ENCODE measurements around the gene TGM3. TPM values are rescaled to one million over a fixed set of nuclear protein-coding genes. Genes with fewer than 3 reads are reported as not detected.

TGM3 gene
- total RNA-seq, 1 experiment from 2014 or later, result 0.11 TPM

- Mint-ChIP-seq H3K9me3 (peaks cover 12% of the 10 kb centered on the region), H3K27me3 (ENCODE audit: low read depth) (no peaks in the 10 kb centered on the region), H3K36me3 (peaks cover 8% of the 10 kb centered on the region; the same call in 1 of the 2 replicates), H3K4me1 (no peaks in the 10 kb centered on the region), H3K4me3 (no peak overlapping the region), H3K27ac (no peak overlapping the region)
- no peak for TF ChIP-seq OVOL2 (CRISPR knock-in tag; IDR thresholded peaks at IDR 0.05; ENCODE audit: borderline replicate concordance)
- no peak for TF ChIP-seq ESRRA (CRISPR knock-in tag; IDR thresholded peaks at IDR 0.05; ENCODE audit: borderline replicate concordance)
- TF ChIP-seq ZBTB21 (CRISPR knock-in tag; IDR thresholded peaks at IDR 0.05; ENCODE audit: borderline replicate concordance), result no peak
- no peak for TF ChIP-seq MLX (CRISPR knock-in tag; IDR thresholded peaks at IDR 0.05)
- TF ChIP-seq NR1H2 (CRISPR knock-in tag; IDR thresholded peaks at IDR 0.05), result no peak
- TF ChIP-seq AR (CRISPR knock-in tag; IDR thresholded peaks at IDR 0.05), result no peak
- DNase-seq (ENCODE audit: low spot score) (no peak), ATAC-seq (no peak)
- ChIA-PET POLR2A (no interaction called here), CTCF (no interaction called here)
Measured at GRCh38 chr20:2285193-2285592, 10.6 kb upstream of the TGM3 start.

GRCh38 chr20:2285613-2286012 is 10.2 kb upstream of the TGM3 start:
- TF ChIP-seq NR1H2 (CRISPR knock-in tag; IDR thresholded peaks at IDR 0.05) (no peak), ZNF423 (CRISPR knock-in tag; IDR thresholded peaks at IDR 0.05) (no peak), IRF1 (CRISPR knock-in tag; IDR thresholded peaks at IDR 0.05) (no peak), NR3C1 (CRISPR knock-in tag; conservative IDR thresholded peaks at IDR 0.05; ENCODE audit: low read depth) (no peak), GABPB1 (CRISPR knock-in tag; IDR thresholded peaks at IDR 0.05) (no peak), CREM (CRISPR knock-in tag; IDR thresholded peaks at IDR 0.05) (no peak), RELA (CRISPR knock-in tag; IDR thresholded peaks at IDR 0.05; ENCODE audit: borderline replicate concordance) (no peak), TEAD4 (CRISPR knock-in tag; IDR thresholded peaks at IDR 0.05) (no peak), GTF2I (CRISPR knock-in tag; conservative IDR thresholded peaks at IDR 0.05) (no peak)
- Mint-ChIP-seq H3K27ac (no peak overlapping the region), H3K4me3 (no peak overlapping the region), H3K36me3 (peaks cover 7% of the 10 kb centered on the region; the same call in 1 of the 2 replicates), H3K9me3 (peaks cover 8% of the 10 kb centered on the region), H3K4me1 (no peaks in the 10 kb centered on the region), H3K27me3 (ENCODE audit: low read depth) (no peaks in the 10 kb centered on the region)
- POLR2A ChIA-PET, result no interaction called here
- DNase-seq (ENCODE audit: low spot score) (no peak), ATAC-seq (no peak)
- CTCF ChIA-PET, result no interaction called here

GRCh38 chr20:2287504-2287903 is 8.3 kb upstream of the TGM3 start:
- no peaks in the 10 kb centered on the region for H3K36me3 Mint-ChIP-seq
- H3K4me1 Mint-ChIP-seq, result no peaks in the 10 kb centered on the region
- ChIA-PET POLR2A (no interaction called here), CTCF (interaction anchor here (1.4 kb wide), 1 partner anchor 9 kb away, joined by 4 read pairs; no protein-coding TSS in a partner anchor)
- DNase-seq (ENCODE audit: low spot score) (no peak), ATAC-seq (no peak)
- no peak overlapping the region for H3K27ac Mint-ChIP-seq
- TF ChIP-seq ZNF416 (CRISPR knock-in tag; IDR thresholded peaks at IDR 0.05) (no peak), IRF1 (CRISPR knock-in tag; IDR thresholded peaks at IDR 0.05) (no peak), ZNF263 (CRISPR knock-in tag; IDR thresholded peaks at IDR 0.05; ENCODE audit: low read depth) (no peak), MAX (CRISPR knock-in tag; IDR thresholded peaks at IDR 0.05) (no peak), PREB (CRISPR knock-in tag; IDR thresholded peaks at IDR 0.05; ENCODE audit: borderline replicate concordance) (no peak), RORB (CRISPR knock-in tag; IDR thresholded peaks at IDR 0.05) (no peak)
- no peaks in the 10 kb centered on the region for H3K9me3 Mint-ChIP-seq
- H3K4me3 Mint-ChIP-seq, result no peak overlapping the region
- no peaks in the 10 kb centered on the region for H3K27me3 Mint-ChIP-seq (ENCODE audit: low read depth)
